PC-3 (cell line): Measurements from ENCODE around the gene RIMBP3B.
"Not testable (repeated sequence)": the region's sequence is repeated elsewhere in the genome, so short reads cannot be mapped to it uniquely, and the experiment has no call there.

Source experiments
- EZH2 ChIP-seq: fragments of 300-600 bp; sonication (generic); IDR thresholded peaks from one replicate; pipeline ENCODE4 v1.6.1; 2017; ENCODE audit warnings: antibody characterized with exemption, mild to moderate bottlenecking, low read length; ENCODE audit not compliant: unreplicated experiment
- EZH2phosphoT487 ChIP-seq: fragments of 300-600 bp; sonication (generic); IDR thresholded peaks from 2 replicates; pipeline ENCODE4 v1.6.1; 2018; ENCODE audit warnings: mild to moderate bottlenecking, antibody characterized with exemption, low read length, borderline replicate concordance
- TF ChIP-seq, protein P1 (sequence below): fragments of 300-600 bp; sonication (generic); conservative IDR thresholded peaks from 2 replicates; pipeline ENCODE4 v1.5.1; 2017; ENCODE audit warnings: antibody characterized with exemption, low read depth, mild to moderate bottlenecking, low read length

GRCh38 chr22:21416375-21416774, 32.8 kb downstream of the RIMBP3B start:
- TF ChIP-seq, protein P1, sequence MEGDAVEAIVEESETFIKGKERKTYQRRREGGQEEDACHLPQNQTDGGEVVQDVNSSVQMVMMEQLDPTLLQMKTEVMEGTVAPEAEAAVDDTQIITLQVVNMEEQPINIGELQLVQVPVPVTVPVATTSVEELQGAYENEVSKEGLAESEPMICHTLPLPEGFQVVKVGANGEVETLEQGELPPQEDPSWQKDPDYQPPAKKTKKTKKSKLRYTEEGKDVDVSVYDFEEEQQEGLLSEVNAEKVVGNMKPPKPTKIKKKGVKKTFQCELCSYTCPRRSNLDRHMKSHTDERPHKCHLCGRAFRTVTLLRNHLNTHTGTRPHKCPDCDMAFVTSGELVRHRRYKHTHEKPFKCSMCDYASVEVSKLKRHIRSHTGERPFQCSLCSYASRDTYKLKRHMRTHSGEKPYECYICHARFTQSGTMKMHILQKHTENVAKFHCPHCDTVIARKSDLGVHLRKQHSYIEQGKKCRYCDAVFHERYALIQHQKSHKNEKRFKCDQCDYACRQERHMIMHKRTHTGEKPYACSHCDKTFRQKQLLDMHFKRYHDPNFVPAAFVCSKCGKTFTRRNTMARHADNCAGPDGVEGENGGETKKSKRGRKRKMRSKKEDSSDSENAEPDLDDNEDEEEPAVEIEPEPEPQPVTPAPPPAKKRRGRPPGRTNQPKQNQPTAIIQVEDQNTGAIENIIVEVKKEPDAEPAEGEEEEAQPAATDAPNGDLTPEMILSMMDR, result not testable (repeated sequence)
- not testable (repeated sequence) for TF ChIP-seq EZH2, EZH2phosphoT487
